ENCODE data around the gene SNED1. TPM values are rescaled to one million over a fixed set of nuclear protein-coding genes. Genes with fewer than 3 reads are reported as not detected.

The SNED1 gene
- total and polyA plus RNA-seq, 2 experiments from 2014 or later, result 1.5 to 2.8 TPM

- ATAC-seq, result no peak; the same call in 2 of the 3 replicates
- no peak for DNase-seq (ENCODE audit: low spot score)
- peaks cover 19% of the 10 kb centered on the region for H3K4me1 ChIP-seq (ENCODE audit: insufficient read depth)
- 0 out of 2 replicates have a peak, but pooled peaks cover 4% of the 10 kb centered on the region for H3F3A ChIP-seq (replicated peaks; ENCODE audit: low read depth)
- Mint-ChIP-seq H3K36me3 (ENCODE audit: low read depth) (peaks cover 23% of the 10 kb centered on the region), H3K4me1 (peaks cover 23% of the 10 kb centered on the region), H3K4me3 (no peak overlapping the region), H3K27ac (no peak overlapping the region), H3K9me3 (peaks cover 32% of the 10 kb centered on the region), H3K27me3 (ENCODE audit: insufficient read depth, low read depth, poor library complexity) (peaks cover 10% of the 10 kb centered on the region)
- no peaks in the 10 kb centered on the region for H3K36me3 ChIP-seq (ENCODE audit: insufficient read depth)
- H4K20me1 ChIP-seq (replicated peaks; ENCODE audit: insufficient read depth), result no peaks in the 10 kb centered on the region
- no peak overlapping the region for H3K27ac ChIP-seq (ENCODE audit: low read depth)
- H3K79me2 ChIP-seq (replicated peaks; ENCODE audit: insufficient read depth), result no peaks in the 10 kb centered on the region
- TF ChIP-seq CTCF (conservative IDR thresholded peaks at IDR 0.05; ENCODE audit: low read depth in 2 of 2) (peak in 1 of 2 experiments; percentile 43; a peak in 2 of 4 replicates), POLR2AphosphoS5 (IDR thresholded peaks at IDR 0.05; ENCODE audit: low read depth) (no peak)
- no peak overlapping the region for H3K4me3 ChIP-seq
- no peak overlapping the region for H3K4me2 ChIP-seq
- H3K27me3 ChIP-seq (ENCODE audit: insufficient read depth), result no peaks in the 10 kb centered on the region
- H2AFZ ChIP-seq, result no peak overlapping the region
- no peaks in the 10 kb centered on the region for H3K9me2 ChIP-seq (ENCODE audit: insufficient read depth)
Measured at GRCh38 chr2:241007880-241008710, 9.7 kb downstream of the SNED1 start.

GRCh38 chr2:241008711-241009121, 10.3 kb downstream of the SNED1 start:
- peaks cover 3% of the 10 kb centered on the region; the same call in 1 of the 2 replicates for H3K9me2 ChIP-seq (ENCODE audit: insufficient read depth)
- Mint-ChIP-seq H3K27ac (peak overlapping the region; percentile 56; the same call in 1 of the 2 replicates), H3K4me3 (no peak overlapping the region), H3K4me1 (peaks cover 23% of the 10 kb centered on the region), H3K9me3 (peaks cover 29% of the 10 kb centered on the region), H3K27me3 (ENCODE audit: insufficient read depth, low read depth, poor library complexity) (peaks cover 10% of the 10 kb centered on the region), H3K36me3 (ENCODE audit: low read depth) (peaks cover 20% of the 10 kb centered on the region)
- DNase-seq (ENCODE audit: low spot score), result no peak
- ATAC-seq, result no peak
- no peaks in the 10 kb centered on the region for H3K36me3 ChIP-seq (ENCODE audit: insufficient read depth)
- no peak overlapping the region for H3K27ac ChIP-seq (ENCODE audit: low read depth)
- no peak overlapping the region for H3K4me2 ChIP-seq
- H3F3A ChIP-seq (replicated peaks; ENCODE audit: low read depth), result 0 out of 2 replicates have a peak, but pooled peaks cover 4% of the 10 kb centered on the region
- H4K20me1 ChIP-seq (replicated peaks; ENCODE audit: insufficient read depth), result no peaks in the 10 kb centered on the region
- no peak overlapping the region for H2AFZ ChIP-seq
- no peaks in the 10 kb centered on the region for H3K27me3 ChIP-seq (ENCODE audit: insufficient read depth)
- H3K79me2 ChIP-seq (replicated peaks; ENCODE audit: insufficient read depth), result no peaks in the 10 kb centered on the region
- H3K4me1 ChIP-seq (ENCODE audit: insufficient read depth), result peaks cover 19% of the 10 kb centered on the region
- no peak overlapping the region for H3K4me3 ChIP-seq
- no peak for TF ChIP-seq EZH2phosphoT487 (IDR thresholded peaks at IDR 0.05; ENCODE audit: unreplicated experiment)
- TF ChIP-seq NANOG (IDR thresholded peaks at IDR 0.05; ENCODE audit: borderline replicate concordance), result no peak
- TF ChIP-seq CTCF (conservative IDR thresholded peaks at IDR 0.05; ENCODE audit: low read depth in 2 of 2), result no peak
- no peak for TF ChIP-seq POLR2AphosphoS5 (IDR thresholded peaks at IDR 0.05; ENCODE audit: low read depth)
- no peak for TF ChIP-seq ZNF331 (CRISPR knock-in tag; IDR thresholded peaks at IDR 0.05; ENCODE audit: low read depth)
- no peak for TF ChIP-seq STAT1 (IDR thresholded peaks at IDR 0.05; ENCODE audit: unreplicated experiment)
- TF ChIP-seq, protein P1, sequence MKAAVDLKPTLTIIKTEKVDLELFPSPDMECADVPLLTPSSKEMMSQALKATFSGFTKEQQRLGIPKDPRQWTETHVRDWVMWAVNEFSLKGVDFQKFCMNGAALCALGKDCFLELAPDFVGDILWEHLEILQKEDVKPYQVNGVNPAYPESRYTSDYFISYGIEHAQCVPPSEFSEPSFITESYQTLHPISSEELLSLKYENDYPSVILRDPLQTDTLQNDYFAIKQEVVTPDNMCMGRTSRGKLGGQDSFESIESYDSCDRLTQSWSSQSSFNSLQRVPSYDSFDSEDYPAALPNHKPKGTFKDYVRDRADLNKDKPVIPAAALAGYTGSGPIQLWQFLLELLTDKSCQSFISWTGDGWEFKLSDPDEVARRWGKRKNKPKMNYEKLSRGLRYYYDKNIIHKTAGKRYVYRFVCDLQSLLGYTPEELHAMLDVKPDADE (IDR thresholded peaks at IDR 0.05), result no peak
- no peak for TF ChIP-seq EZH2 (IDR thresholded peaks at IDR 0.05; ENCODE audit: low read depth, unreplicated experiment)
- no peak for TF ChIP-seq ZNF114 (CRISPR knock-in tag; IDR thresholded peaks at IDR 0.05)
- TF ChIP-seq REST (IDR thresholded peaks at IDR 0.05; ENCODE audit: unreplicated experiment), result no peak
- TF ChIP-seq CREB1 (CRISPR knock-in tag; IDR thresholded peaks at IDR 0.05; ENCODE audit: low read depth), result no peak

Data from GM23338 (cell line).